K562 (cell line): ENCODE measurements around the gene LCN15. TPM values are rescaled to one million over a fixed set of nuclear protein-coding genes. Genes with fewer than 3 reads are reported as not detected.

Experiments used
- ARID2 ChIP-seq: fragments of 450-650 bp; IDR thresholded peaks from 2 replicates; pipeline ENCODE4 v1.6.1; 2017; ENCODE audit warnings: antibody characterized with exemption, mild to moderate bottlenecking
- BRCA1 ChIP-seq, 2 experiments: fragments of 450-650 bp in 1 of 2; sonication (generic) in 1 of 2; formaldehyde crosslinking in 1 of 2; IDR thresholded peaks; 2 replicates each; pipeline versions ENCODE4 v1.5.0 to v1.6.1; 2017 to 2020; ENCODE audit warnings: mild to moderate bottlenecking in 1 of 2, missing genetic modification reagents in 1 of 2
- CCAR2 ChIP-seq: fragments of 200-400 bp; formaldehyde crosslinking; IDR thresholded peaks from 2 replicates; pipeline ENCODE4 v1.6.1; 2017; ENCODE audit warnings: mild to moderate bottlenecking, low read depth, low read length
- CHD4 ChIP-seq: fragments of 200-600 bp; sonication (generic); IDR thresholded peaks from 3 replicates; pipeline ENCODE4 v1.6.1; 2012; ENCODE audit warnings: low read depth, mild to moderate bottlenecking, mixed read lengths, low read length, inconsistent platforms; ENCODE audit not compliant: insufficient read depth, insufficient replicate concordance, poor library complexity, severe bottlenecking
- ESRRB ChIP-seq: fragments of 250-450 bp; sonication (Bioruptor Pico); IDR thresholded peaks from 2 replicates; pipeline ENCODE4 v1.5.0; 2020; ENCODE audit warnings: mild to moderate bottlenecking, moderate library complexity, borderline replicate concordance
- FOSL1 ChIP-seq: fragments of 200-800 bp; sonication (Bioruptor generic); conservative IDR thresholded peaks from 2 replicates; pipeline ENCODE4 v1.6.1; 2016; ENCODE audit warnings: missing genetic modification characterization, missing compliant biosample characterization
- FUS ChIP-seq: fragments of 200-400 bp; formaldehyde crosslinking; optimal IDR thresholded peaks from 2 replicates; pipeline ENCODE3; 2017; ENCODE audit warnings: low read depth, low read length
- KDM5B ChIP-seq: fragments of 200-600 bp; sonication (generic); IDR thresholded peaks from 2 replicates; pipeline ENCODE4 v1.6.1; 2012; ENCODE audit warnings: low read depth, mild to moderate bottlenecking, moderate library complexity, low read length, control low read depth, inconsistent platforms; ENCODE audit not compliant: insufficient replicate concordance
- LEF1 ChIP-seq: fragments of 450-650 bp; IDR thresholded peaks from 2 replicates; pipeline ENCODE4 v1.6.1; 2016; ENCODE audit warnings: mild to moderate bottlenecking
- SMAD4 ChIP-seq: fragments of 250-450 bp; sonication (Bioruptor Pico); conservative IDR thresholded peaks from 2 replicates; pipeline ENCODE4 v1.8.0; 2021; ENCODE audit warnings: inconsistent platforms, mild to moderate bottlenecking, moderate library complexity
- SOX6 ChIP-seq: fragments of 450-650 bp; IDR thresholded peaks from 2 replicates; pipeline ENCODE4 v1.6.1; 2014; ENCODE audit warnings: mild to moderate bottlenecking
- SUPT5H ChIP-seq: fragments of 450-650 bp; IDR thresholded peaks from 2 replicates; pipeline ENCODE4 v1.6.1; 2016
- TBL1XR1 ChIP-seq, 2 experiments: IDR thresholded peaks; 2 replicates each; pipeline ENCODE4 v1.6.1; 2012; ENCODE audit warnings: improper control_type of control experiment in 2 of 2, low read length in 2 of 2, mild to moderate bottlenecking in 1 of 2
- ZNF165 ChIP-seq: fragments of 250-450 bp; sonication (Bioruptor Pico); IDR thresholded peaks from 2 replicates; pipeline ENCODE4 v1.4.0; 2020; ENCODE audit warnings: borderline replicate concordance
- ZNF41 ChIP-seq: fragments of 250-450 bp; sonication (Bioruptor Pico); conservative IDR thresholded peaks from 2 replicates; pipeline ENCODE4 v1.4.0; 2020; ENCODE audit warnings: mild to moderate bottlenecking
- ZNF561 ChIP-seq: fragments of 450-650 bp; formaldehyde crosslinking; conservative IDR thresholded peaks from 2 replicates; pipeline ENCODE4 v1.4.0; 2020; ENCODE audit warnings: mild to moderate bottlenecking, moderate library complexity
- ZNF639 ChIP-seq, 2 experiments: fragments of 200-800 bp in 1 of 2; sonication (Bioruptor generic) in 1 of 2; sonication (generic) in 1 of 2; formaldehyde crosslinking in 1 of 2; IDR thresholded peaks in 1 of 2; conservative IDR thresholded peaks in 1 of 2; 2 replicates each; pipeline versions ENCODE4 v1.5.0 to v1.6.1; 2016 to 2020; ENCODE audit warnings: missing compliant biosample characterization in 1 of 2, missing genetic modification characterization in 1 of 2, missing genetic modification reagents in 1 of 2
- ZNF668 ChIP-seq: fragments of 250-450 bp; sonication (Bioruptor Pico); IDR thresholded peaks from 2 replicates; pipeline ENCODE4 v1.8.0; 2022; ENCODE audit warnings: mild to moderate bottlenecking, inconsistent platforms
- ZNF764 ChIP-seq: fragments of 250-450 bp; sonication (Bioruptor Pico); IDR thresholded peaks from 2 replicates; pipeline ENCODE4 v1.4.0; 2020; ENCODE audit warnings: low read depth, mild to moderate bottlenecking, moderate library complexity
- ZNF785 ChIP-seq: fragments of 250-450 bp; sonication (Bioruptor Pico); IDR thresholded peaks from 2 replicates; pipeline ENCODE4 v1.4.0; 2020; ENCODE audit warnings: mild to moderate bottlenecking
- polyA plus RNA-seq, 8 experiments: library from polyadenylated mRNA; depleted of rRNA in 4 of 8; stranded (reverse) in 5 of 8; unstranded in 3 of 8; fragments of >200 nt; fragmentation: Nextera tagmentation in 2 of 8; fragmentation: Illumina TruSeq in 1 of 8; extraction: Ambion mirVana in 2 of 8; extraction: Trizol in 1 of 8; gene quantifications; 2 replicates each; pipeline versions ENCODE4 v1.2.1 to v1.2.3, GENCODE V29; 2011 to 2014; ENCODE audit warnings: inconsistent platforms in 1 of 8, missing spikeins in 1 of 8
- total RNA-seq, 7 experiments: library from RNA; depleted of rRNA in 6 of 7; stranded (reverse); fragments of >200 nt in 6 of 7; fragmentation: Illumina TruSeq in 2 of 7; extraction: Trizol in 2 of 7; gene quantifications; 2 replicates each; pipeline versions ENCODE4 v1.2.1 to v1.2.3, GENCODE V29; 2011 to 2021; ENCODE audit warnings: low replicate concordance in 1 of 7
- TF ChIP-seq, protein P1 (sequence below): fragments of 250-450 bp; sonication (Bioruptor Pico); IDR thresholded peaks from 2 replicates; pipeline ENCODE4 v1.9.0; 2021; ENCODE audit warnings: mild to moderate bottlenecking, inconsistent platforms
- TF ChIP-seq, protein P2 (sequence below): sonication (generic); formaldehyde crosslinking; IDR thresholded peaks from 2 replicates; pipeline ENCODE4 v1.9.0; 2022; ENCODE audit warnings: mild to moderate bottlenecking, missing genetic modification reagents
- TF ChIP-seq, protein P3 (sequence below): sonication (generic); formaldehyde crosslinking; IDR thresholded peaks from 2 replicates; pipeline ENCODE4 v1.4.0; 2020; ENCODE audit warnings: mild to moderate bottlenecking, missing genetic modification reagents

LCN15 gene
- total and polyA plus RNA-seq, 9 of the 15 experiments (the other 6 are each of a cell fraction or from before 2014, with no cell fraction given), result 0.66 TPM; not detected in 8

DNA sequence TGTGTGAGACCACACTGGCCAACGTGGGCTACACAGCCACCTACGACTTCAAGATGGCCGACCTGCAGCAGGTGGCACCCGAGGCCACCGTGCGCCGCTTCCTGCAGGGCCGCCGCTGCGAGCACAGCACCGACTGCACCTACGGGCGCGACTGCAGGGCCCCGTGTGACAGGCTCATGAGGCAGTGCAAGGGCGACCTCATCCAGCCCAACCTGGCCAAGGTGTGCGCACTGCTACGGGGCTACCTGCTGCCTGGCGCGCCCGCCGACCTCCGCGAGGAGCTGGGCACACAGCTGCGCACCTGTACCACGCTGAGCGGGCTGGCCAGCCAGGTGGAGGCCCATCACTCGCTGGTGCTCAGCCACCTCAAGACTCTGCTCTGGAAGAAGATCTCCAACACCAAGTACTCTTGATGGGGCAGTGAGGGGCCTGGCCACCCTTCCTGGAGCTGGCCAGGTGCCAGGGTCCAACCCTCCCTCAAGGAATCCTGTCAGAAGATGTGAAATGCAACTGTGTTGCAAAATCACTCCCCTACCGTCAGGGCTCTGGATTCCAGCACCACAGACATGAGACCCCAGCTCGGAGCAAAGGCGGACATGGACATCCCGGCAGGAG, 40.8 kb downstream of the LCN15 start (continued):
- TF ChIP-seq BRCA1 (IDR thresholded peaks at IDR 0.05), result no peak
- no peak for TF ChIP-seq BRCA1 (CRISPR knock-in tag; IDR thresholded peaks at IDR 0.05)
- TF ChIP-seq TBL1XR1 (IDR thresholded peaks at IDR 0.05; ENCODE audit: low read length in 2 of 2), result no peak
- TF ChIP-seq ESRRB (CRISPR knock-in tag), result no peak
- no peak for TF ChIP-seq ZNF165 (CRISPR knock-in tag)
- no peak for TF ChIP-seq SMAD4 (CRISPR knock-in tag)
- no peak for TF ChIP-seq ARID2
- no peak for TF ChIP-seq FOSL1 (tag)
- TF ChIP-seq ZNF764 (CRISPR knock-in tag), result no peak
- no peak for TF ChIP-seq ZNF639 (CRISPR knock-in tag; conservative IDR thresholded peaks at IDR 0.05 in 1 of 2, IDR thresholded peaks at IDR 0.05 in 1 of 2)
- no peak for TF ChIP-seq CCAR2
- TF ChIP-seq SOX6, result no peak
- TF ChIP-seq ZNF668 (CRISPR knock-in tag), result no peak
- TF ChIP-seq FUS, result peak; percentile 97
- TF ChIP-seq KDM5B, result no peak
- TF ChIP-seq LEF1, result no peak
- TF ChIP-seq SUPT5H, result peak; percentile 61
- TF ChIP-seq, protein P1, sequence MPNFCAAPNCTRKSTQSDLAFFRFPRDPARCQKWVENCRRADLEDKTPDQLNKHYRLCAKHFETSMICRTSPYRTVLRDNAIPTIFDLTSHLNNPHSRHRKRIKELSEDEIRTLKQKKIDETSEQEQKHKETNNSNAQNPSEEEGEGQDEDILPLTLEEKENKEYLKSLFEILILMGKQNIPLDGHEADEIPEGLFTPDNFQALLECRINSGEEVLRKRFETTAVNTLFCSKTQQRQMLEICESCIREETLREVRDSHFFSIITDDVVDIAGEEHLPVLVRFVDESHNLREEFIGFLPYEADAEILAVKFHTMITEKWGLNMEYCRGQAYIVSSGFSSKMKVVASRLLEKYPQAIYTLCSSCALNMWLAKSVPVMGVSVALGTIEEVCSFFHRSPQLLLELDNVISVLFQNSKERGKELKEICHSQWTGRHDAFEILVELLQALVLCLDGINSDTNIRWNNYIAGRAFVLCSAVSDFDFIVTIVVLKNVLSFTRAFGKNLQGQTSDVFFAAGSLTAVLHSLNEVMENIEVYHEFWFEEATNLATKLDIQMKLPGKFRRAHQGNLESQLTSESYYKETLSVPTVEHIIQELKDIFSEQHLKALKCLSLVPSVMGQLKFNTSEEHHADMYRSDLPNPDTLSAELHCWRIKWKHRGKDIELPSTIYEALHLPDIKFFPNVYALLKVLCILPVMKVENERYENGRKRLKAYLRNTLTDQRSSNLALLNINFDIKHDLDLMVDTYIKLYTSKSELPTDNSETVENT (CRISPR knock-in tag), result no peak
- TF ChIP-seq, protein P2, sequence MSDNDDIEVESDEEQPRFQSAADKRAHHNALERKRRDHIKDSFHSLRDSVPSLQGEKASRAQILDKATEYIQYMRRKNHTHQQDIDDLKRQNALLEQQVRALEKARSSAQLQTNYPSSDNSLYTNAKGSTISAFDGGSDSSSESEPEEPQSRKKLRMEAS (CRISPR knock-in tag), result no peak
- TF ChIP-seq, protein P3, sequence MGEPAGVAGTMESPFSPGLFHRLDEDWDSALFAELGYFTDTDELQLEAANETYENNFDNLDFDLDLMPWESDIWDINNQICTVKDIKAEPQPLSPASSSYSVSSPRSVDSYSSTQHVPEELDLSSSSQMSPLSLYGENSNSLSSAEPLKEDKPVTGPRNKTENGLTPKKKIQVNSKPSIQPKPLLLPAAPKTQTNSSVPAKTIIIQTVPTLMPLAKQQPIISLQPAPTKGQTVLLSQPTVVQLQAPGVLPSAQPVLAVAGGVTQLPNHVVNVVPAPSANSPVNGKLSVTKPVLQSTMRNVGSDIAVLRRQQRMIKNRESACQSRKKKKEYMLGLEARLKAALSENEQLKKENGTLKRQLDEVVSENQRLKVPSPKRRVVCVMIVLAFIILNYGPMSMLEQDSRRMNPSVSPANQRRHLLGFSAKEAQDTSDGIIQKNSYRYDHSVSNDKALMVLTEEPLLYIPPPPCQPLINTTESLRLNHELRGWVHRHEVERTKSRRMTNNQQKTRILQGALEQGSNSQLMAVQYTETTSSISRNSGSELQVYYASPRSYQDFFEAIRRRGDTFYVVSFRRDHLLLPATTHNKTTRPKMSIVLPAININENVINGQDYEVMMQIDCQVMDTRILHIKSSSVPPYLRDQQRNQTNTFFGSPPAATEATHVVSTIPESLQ (CRISPR knock-in tag), result no peak
- no peak for TF ChIP-seq ZNF41 (CRISPR knock-in tag)
- no peak for TF ChIP-seq ZNF785 (CRISPR knock-in tag)
- TF ChIP-seq CHD4, result no peak
- TF ChIP-seq ZNF561 (CRISPR knock-in tag), result no peak
